ENCODE data around the gene CFAP45. TPM values are rescaled to one million over a fixed set of nuclear protein-coding genes. Genes with fewer than 3 reads are reported as not detected.

Gene CFAP45
- total and polyA plus RNA-seq, 9 of the 15 experiments (the other 6 are each of a cell fraction or from before 2014, with no cell fraction given): 0.65 to 2.4 (median 1.5) TPM

- TF ChIP-seq ID3 (CRISPR knock-in tag; IDR thresholded peaks at IDR 0.05): no peak
- no peak for TF ChIP-seq ID3 (tag; IDR thresholded peaks at IDR 0.05)
- peak; percentile 44; the same call in 1 of the 2 replicates for TF ChIP-seq ZBTB7A (IDR thresholded peaks at IDR 0.05; ENCODE audit: borderline replicate concordance, control insufficient read depth, low read depth, low read length)
- TF ChIP-seq CHAMP1 (IDR thresholded peaks at IDR 0.05): no peak
- TF ChIP-seq ZNF232 (CRISPR knock-in tag; IDR thresholded peaks at IDR 0.05): no peak
- TF ChIP-seq ZNF699 (CRISPR knock-in tag; IDR thresholded peaks at IDR 0.05; ENCODE audit: insufficient replicate concordance): no peak
- TF ChIP-seq XRCC3 (IDR thresholded peaks at IDR 0.05): no peak
- TF ChIP-seq MAZ (CRISPR knock-in tag; conservative IDR thresholded peaks at IDR 0.05 in 1 of 2, IDR thresholded peaks at IDR 0.05 in 1 of 2): peak in 1 of 2 experiments; percentile 51; a peak in 2 of 4 replicates
- no peak for TF ChIP-seq GTF2A2 (tag; IDR thresholded peaks at IDR 0.05)
- no peak for TF ChIP-seq ZNF121 (CRISPR knock-in tag; conservative IDR thresholded peaks at IDR 0.05)
- no peak for TF ChIP-seq HOMEZ (CRISPR knock-in tag; IDR thresholded peaks at IDR 0.05)
- no peak for TF ChIP-seq TSHZ1 (CRISPR knock-in tag; IDR thresholded peaks at IDR 0.05)
- no peak for TF ChIP-seq TAF15 (IDR thresholded peaks at IDR 0.05; ENCODE audit: low read depth, low read length)
- TF ChIP-seq ZNF780A (CRISPR knock-in tag; IDR thresholded peaks at IDR 0.05): no peak
- TF ChIP-seq ZNF583 (CRISPR knock-in tag; IDR thresholded peaks at IDR 0.05): no peak
- no peak for TF ChIP-seq TGIF2 (CRISPR knock-in tag; IDR thresholded peaks at IDR 0.05)
- TF ChIP-seq HDGF (IDR thresholded peaks at IDR 0.05): no peak
- no peak for TF ChIP-seq MTF1 (CRISPR knock-in tag; IDR thresholded peaks at IDR 0.05; ENCODE audit: borderline replicate concordance)
Observed at GRCh38 chr1:159921700-159922504, 21.9 kb upstream of the CFAP45 start (continued).

Data from K562 (cell line).